GM19351 (cell line): ENCODE measurements around the gene MTSS2.

ENCODE experiments used
- ATAC-seq: cut with Tn5 transposase; IDR thresholded peaks from one replicate; pipeline ENCODE4 v1.9.1; 2021; ENCODE audit warnings: mild to moderate bottlenecking, moderate library complexity; ENCODE audit not compliant: unreplicated experiment

Gene MTSS2

DNA sequence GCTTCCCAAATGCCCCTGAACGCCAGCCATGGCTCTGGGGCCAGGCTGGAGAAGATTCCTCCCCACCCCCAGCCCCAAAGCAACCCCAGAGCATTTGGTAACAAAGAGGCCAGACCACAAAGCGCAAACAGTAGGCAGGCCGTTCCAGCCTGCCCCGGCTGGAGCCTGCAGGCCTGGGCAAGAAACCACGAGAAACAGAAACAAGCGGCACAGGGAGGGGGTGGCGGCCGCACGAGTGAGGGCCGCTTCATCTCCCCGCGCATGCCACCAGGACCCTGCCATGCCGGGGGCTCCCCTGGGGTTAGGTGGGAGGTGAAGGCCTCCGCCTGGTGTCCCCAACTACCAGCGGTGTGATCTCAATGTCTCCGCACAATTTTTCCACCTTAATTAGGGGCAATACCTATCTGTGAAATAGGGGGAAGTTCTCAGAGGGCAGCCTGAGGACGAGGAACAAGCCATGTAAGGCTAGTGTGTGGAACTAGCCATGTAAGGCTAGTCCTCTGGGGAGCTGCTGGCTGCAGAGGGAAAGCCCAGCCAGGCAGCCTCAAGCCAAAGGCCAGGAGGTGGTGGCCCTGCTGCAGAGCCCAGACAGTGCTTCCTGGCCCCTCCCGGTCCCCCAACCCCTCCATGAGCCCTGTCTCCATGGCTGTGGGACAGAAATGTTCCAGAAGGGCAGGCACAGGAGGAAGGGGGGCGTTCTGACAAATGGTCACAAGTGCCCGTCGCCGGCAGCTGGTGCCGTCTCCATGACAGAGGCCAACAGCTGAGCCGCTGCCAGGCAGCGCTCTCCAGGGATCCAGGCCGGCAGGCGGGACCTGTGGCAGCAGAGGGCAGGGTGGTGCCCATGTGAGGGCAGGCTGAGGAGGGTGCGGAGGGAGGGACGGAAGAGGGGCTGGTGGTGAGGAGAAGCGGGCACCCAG is 14.5 kb upstream of the MTSS2 start:
- no peak for ATAC-seq

DNA sequence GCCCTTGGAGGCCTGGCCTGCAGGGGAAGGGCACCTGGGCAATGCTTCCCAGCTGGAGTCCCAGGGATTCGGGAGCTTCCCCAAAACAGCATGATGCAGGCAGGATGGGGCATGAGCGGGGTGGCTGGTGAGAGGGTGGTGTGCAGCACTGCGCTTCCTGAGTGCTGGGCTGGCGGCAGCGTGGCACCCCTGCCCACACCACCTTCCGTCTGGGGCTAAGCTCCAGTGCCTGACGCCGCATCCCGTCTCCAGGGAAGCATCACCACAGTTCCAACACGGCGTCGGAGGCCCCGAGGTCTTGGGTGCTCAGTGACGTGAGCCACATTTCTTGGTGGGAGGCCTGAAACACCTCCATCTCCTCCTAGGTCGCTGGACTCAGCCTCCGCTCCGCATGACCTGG is 13.8 kb upstream of the MTSS2 start:
- ATAC-seq: no peak

- ATAC-seq: no peak
Observed at GRCh38 chr16:70698901-70699300, 13.0 kb upstream of the MTSS2 start.

GRCh38 chr16:70697594-70698170 is 11.8 kb upstream of the MTSS2 start:
- no peak for ATAC-seq

DNA sequence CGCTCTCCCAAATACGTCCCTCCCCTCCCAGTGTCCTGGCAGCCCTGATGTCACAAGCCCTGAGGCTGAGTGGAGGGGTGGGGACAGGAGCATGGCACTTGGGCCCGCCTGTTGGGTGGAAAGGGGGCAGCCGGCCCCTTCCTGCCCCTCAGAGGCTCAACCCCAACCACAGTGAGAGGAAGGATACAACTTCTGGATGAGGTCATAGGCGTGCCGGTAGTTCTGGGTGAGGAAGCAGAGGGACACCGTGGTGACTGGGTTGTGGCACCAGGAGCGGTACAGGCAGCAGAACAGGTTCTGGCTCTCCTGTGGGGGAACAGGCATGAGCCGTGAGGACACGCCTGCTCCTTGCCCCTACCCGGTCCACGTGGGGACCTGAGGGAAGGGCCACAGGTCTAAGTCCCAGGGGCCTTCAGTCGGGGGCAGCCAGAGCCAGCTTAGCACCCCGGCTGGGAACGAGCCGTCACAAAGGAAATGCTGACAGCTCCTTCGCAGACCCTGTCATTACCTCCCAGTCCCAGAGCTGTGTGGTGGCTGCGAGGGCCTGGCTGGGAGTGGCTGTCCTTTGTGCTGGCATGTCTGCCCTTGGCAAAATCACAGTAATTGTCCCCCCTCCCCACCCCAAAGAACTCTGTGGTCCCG is 11.2 kb upstream of the MTSS2 start:
- no peak for ATAC-seq

DNA sequence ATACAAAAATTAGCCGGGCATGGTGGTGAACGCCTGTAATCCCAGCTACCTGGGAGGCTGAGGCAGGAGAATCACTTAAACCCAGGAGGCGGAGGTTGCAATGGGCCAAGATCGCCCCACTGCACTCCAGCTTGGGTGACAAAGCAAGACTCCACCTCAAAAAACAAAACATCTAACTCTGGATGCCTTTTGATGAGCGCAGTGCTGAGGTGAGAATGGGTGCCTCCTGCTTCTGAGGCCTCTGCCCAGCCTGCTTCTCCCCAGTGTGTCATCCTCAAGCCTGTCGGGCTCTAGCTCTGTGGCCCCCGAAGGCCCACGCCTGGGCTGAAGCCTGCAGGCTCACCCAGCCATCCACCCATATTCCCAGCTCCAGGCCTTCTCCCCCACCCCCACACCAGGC is 10.5 kb upstream of the MTSS2 start:
- no peak for ATAC-seq

- ATAC-seq: no peak
Observed at GRCh38 chr16:70695331-70696070, 9.6 kb upstream of the MTSS2 start.

DNA sequence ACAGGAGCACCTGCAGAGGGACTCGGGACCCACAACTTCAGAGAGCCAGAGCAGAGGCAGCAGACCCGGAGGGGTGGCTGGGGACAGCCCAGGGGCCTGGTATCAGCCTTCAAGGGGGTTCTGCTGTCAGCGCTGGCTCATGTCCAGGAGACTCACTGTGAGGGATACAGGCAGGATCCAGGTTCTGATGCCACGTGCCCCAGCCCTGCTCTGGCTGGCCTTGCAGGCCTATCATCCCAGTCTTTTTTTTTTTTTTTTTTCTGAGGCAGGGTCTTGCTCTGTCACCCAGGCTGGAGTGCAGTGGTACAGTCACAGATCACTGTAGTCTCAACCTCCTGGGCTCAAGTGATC is 9.0 kb upstream of the MTSS2 start:
- no peak for ATAC-seq

DNA sequence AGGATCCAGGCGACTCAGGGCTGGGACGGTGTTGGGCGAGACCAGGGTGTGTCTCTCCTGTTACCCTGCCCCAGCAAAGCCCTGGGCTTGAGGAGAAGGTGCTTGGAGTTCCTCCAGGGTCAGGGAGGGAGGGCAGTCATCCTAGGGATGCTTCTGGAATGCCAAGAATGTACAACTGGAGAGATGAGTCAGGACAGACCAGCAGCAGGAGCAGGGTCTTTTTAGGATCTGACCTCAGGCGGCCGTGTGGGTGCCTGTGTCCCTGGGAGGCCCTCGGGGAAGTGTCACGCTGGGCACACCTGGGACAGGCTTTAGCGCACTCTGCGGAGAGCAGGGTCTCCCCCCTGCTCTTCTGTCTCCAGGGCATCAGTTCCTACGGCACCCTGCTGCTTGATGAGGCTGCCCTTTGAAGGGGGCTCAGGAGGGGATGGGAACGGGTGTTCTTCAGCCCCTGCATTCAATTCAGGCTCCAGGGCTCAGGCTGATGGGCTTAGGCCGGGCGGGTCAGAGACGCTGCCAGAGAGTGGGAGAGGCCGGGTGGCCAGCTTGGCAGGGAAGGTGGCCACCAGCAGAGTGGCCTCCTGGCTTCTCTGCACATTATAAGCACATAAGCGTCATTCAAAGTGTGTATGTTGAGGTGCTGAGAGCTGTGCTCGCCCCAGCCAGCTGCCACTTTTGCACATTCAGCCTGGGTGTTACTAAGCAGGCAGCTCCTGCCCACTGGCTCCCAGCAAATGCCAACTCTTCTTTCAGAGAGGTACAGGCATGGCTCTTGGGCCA is 8.4 kb upstream of the MTSS2 start:
- no peak for ATAC-seq

- ATAC-seq: no peak
Observed at GRCh38 chr16:70692873-70693671, 7.2 kb upstream of the MTSS2 start.

GRCh38 chr16:70692130-70692872 is 6.4 kb upstream of the MTSS2 start:
- ATAC-seq: no peak

DNA sequence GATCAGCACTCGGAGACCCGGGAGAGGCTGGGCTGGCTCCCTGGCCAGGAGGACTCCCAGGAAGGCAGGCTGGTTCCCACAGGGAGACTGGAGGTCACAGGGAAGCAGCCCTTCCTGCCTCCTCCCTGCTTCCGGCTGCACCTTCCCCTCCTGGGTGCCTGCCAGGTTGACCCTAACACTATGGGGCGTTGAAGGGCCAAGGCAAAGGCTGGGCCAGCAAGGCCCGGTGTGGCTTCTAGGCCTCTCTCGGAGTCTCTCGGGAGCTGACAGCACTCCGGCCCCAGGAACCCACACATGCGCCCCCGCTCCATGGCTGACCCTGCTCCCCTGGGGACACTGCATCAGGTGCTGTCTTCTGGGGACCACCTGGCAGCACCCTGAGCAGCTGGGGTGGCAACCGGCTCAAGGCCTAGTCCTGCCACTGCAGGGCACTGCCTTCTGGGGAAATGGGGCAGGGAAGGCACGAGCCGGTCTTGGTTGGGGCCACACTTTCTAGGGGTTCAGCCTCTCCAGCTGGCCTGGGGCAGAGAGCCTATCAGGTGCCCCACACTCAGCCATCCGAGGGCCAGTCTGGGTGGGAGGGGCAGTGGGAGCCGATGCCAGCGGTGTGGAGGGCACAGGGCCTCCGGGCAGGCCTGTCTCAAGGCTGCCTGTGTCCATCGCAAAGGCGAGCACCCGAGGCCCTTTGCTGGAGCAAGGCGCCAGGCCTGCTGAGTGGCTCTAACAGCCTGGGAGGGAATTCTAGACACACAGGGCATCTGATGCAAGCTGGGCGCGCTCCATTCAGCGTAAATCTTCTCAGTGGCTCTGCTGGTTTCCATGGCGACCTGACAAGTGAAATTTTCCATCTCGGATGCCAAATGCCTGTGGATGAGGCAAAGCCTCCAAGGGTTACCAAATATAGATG is 5.6 kb upstream of the MTSS2 start:
- no peak for ATAC-seq

- ATAC-seq: no peak
Observed at GRCh38 chr16:70689970-70690891, 4.4 kb upstream of the MTSS2 start.

DNA sequence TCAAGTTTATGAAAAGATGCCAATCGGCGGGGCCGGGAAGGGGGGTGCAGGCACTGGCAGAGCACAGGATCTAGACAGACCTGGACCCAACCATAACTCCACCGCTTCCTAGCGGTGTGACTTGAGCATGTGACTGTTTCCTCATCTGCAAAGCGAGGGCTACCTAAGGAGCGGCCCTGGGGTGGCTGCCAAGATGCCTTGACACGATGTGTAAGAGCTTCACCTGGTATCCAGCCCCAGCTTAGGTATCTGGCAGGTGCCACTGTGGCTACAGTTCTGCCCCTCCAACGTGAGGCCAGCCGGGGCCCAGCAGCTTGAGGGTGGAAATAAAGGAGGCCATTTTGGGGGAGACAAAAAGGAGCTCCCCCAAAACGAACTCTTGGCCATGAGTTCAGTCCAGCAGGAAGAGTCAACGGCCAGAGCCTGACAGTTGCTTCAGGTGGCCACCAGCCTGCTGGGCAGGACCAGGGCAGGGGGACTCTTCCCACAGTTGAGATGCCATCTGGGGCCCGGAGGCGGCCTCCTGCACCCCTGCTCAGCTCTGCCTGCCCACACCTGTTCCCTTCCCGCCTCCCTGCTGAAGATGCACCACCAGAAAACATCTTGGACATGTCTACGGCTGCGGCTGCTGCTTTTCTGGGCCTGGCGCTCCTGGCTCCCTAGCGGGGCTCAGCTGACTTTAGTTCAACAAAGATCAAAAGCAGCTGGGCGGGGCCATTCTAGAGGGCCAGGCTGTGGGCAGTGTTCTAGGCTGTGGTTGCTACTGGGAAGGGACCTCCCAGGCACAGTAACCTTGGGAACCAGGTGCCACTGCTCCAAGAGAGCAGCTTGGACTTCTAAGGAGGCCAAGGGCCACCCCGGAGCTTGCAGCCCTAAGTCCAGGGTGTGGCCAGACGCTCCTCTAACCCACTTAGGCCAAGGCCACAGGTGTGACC is 3.4 kb upstream of the MTSS2 start:
- no peak for ATAC-seq

DNA sequence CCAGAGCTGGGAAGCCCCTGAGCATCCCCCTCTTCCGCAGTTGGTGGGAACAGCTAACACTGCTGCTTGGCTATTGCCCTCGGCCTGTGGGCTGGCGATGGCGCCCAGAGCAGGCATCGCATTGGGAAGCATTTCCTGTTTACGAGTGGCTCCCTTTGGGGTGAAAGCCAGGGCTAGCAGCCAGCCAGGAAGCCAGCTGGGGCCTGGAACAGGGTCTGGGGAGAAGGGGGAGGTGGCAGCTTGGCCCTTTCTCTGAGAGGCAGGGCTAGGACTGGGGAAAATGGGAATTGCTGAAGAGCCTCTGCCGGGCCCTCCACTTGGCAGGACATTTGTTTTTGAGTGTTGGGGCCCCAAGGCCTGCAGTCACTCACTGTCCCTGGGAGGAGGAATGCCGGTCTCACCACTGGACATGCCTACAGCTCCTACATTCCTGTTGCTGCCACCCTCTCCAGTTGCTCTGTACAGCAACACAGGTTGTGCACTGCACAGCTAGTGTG is 2.4 kb upstream of the MTSS2 start:
- ATAC-seq: no peak
